GM18520 (cell line): ENCODE results near the gene MARK2.

Experiments
- ATAC-seq: cut with Tn5 transposase; IDR thresholded peaks from one replicate; pipeline ENCODE4 v1.9.1; 2021; ENCODE audit not compliant: unreplicated experiment

Gene MARK2

GRCh38 chr11:63829823-63830489 lies 9.0 kb upstream of the MARK2 start:
- ATAC-seq: no peak

GRCh38 chr11:63831326-63831725 lies 7.6 kb upstream of the MARK2 start:
- no peak for ATAC-seq

GRCh38 chr11:63832336-63832735 lies 6.6 kb upstream of the MARK2 start:
- ATAC-seq: no peak

GRCh38 chr11:63833048-63833447 lies 5.9 kb upstream of the MARK2 start:
- no peak for ATAC-seq

GRCh38 chr11:63834535-63835157 lies 4.3 kb upstream of the MARK2 start:
- ATAC-seq: no peak

GRCh38 chr11:63835158-63835545 lies 3.8 kb upstream of the MARK2 start:
- ATAC-seq: no peak

GRCh38 chr11:63837027-63837688 lies 1.8 kb upstream of the MARK2 start:
- ATAC-seq: no peak

GRCh38 chr11:63837739-63838138 lies 1.2 kb upstream of the MARK2 start:
- ATAC-seq: no peak

GRCh38 chr11:63838150-63838677 lies 696 bp upstream of the MARK2 start:
- no peak for ATAC-seq

GRCh38 chr11:63839508-63840355 lies 822 bp downstream of the MARK2 start:
- ATAC-seq: no peak

- no peak for ATAC-seq
Measured at GRCh38 chr11:63840356-63841060, 1.6 kb downstream of the MARK2 start.

GRCh38 chr11:63841554-63841953 lies 2.6 kb downstream of the MARK2 start:
- ATAC-seq: no peak

GRCh38 chr11:63843041-63843440 lies 4.1 kb downstream of the MARK2 start:
- no peak for ATAC-seq

GRCh38 chr11:63844836-63845235 lies 5.9 kb downstream of the MARK2 start:
- ATAC-seq: no peak

- no peak for ATAC-seq
Measured at GRCh38 chr11:63845303-63845702, 6.4 kb downstream of the MARK2 start.

- no peak for ATAC-seq
Measured at GRCh38 chr11:63845911-63846310, 7.0 kb downstream of the MARK2 start.

GRCh38 chr11:63846897-63847296 lies 8.0 kb downstream of the MARK2 start:
- no peak for ATAC-seq

- ATAC-seq: no peak
Measured at GRCh38 chr11:63847363-63847762, 8.5 kb downstream of the MARK2 start.

GRCh38 chr11:63849691-63850090 lies 10.8 kb downstream of the MARK2 start:
- ATAC-seq: no peak

- no peak for ATAC-seq
Measured at GRCh38 chr11:63850920-63851319, 12.0 kb downstream of the MARK2 start.

- ATAC-seq: no peak
Measured at GRCh38 chr11:63851364-63851763, 12.5 kb downstream of the MARK2 start.
